Body of pancreas (tissue), 4 donors: ENCODE measurements around the gene SIT1.

ENCODE experiments used
- CTCF ChIP-seq, 7 experiments: fragments of 450-650 bp in 4 of 7; fragments of 200-600 bp in 3 of 7; sonication (generic) in 3 of 7; IDR thresholded peaks; one replicate each; pipeline ENCODE4 v1.5.1; 2016 to 2019; ENCODE audit warnings: antibody characterized with exemption in 7 of 7
- POLR2A ChIP-seq, 3 donors: fragments of 450-650 bp; IDR thresholded peaks; one replicate each; pipeline ENCODE4 v1.6.1; 2016; ENCODE audit warnings: antibody characterized with exemption in 3 of 3, mild to moderate bottlenecking in 2 of 3

- TF ChIP-seq POLR2A (IDR thresholded peaks at IDR 0.05) (no peak), CTCF (IDR thresholded peaks at IDR 0.05) (no peak)
Measured at GRCh38 chr9:35627575-35627974, 23.2 kb downstream of the SIT1 start.
